Adrenal gland (tissue), 12 donors: Measurements from ENCODE around the gene COMMD4. TPM values are rescaled to one million over a fixed set of nuclear protein-coding genes. Genes with fewer than 3 reads are reported as not detected.
"Not testable (repeated sequence)": the region's sequence is repeated elsewhere in the genome, so short reads cannot be mapped to it uniquely, and the experiment has no call there.

Experiments
- DNase-seq, 7 donors: peaks; one replicate each; pipeline ENCODE4 v3.0.0-alpha.2; 2019 to 2020
- H3K27ac ChIP-seq, 5 donors: fragments of 200-600 bp; sonication (generic) in 4 of 5; 1 replicate in 3 of 5; 2 replicates in 2 of 5; pipeline versions ENCODE4 v1.5.1 to v1.8.0; 2016 to 2020; ENCODE audit warnings: mild to moderate bottlenecking in 1 of 5
- H3K27me3 ChIP-seq: fragments of 200-600 bp; 2 replicates; pipeline ENCODE4 v1.8.0; 2021
- H3K36me3 ChIP-seq, 2 donors: fragments of 200-600 bp; replicated peaks in 1 of 2; 1 replicate in 1 of 2; 2 replicates in 1 of 2; pipeline versions ENCODE4 v1.5.1 to v1.8.0; 2018 to 2022
- H3K4me1 ChIP-seq, 2 donors: fragments of 200-600 bp; replicated peaks in 1 of 2; 1 replicate in 1 of 2; 2 replicates in 1 of 2; pipeline versions ENCODE4 v1.5.1 to v1.8.0; 2018 to 2021
- H3K4me3 ChIP-seq, 4 donors: fragments of 200-600 bp; sonication (generic) in 3 of 4; one replicate each; pipeline ENCODE4 v1.5.1; 2016 to 2018
- H3K9me3 ChIP-seq, 3 donors: fragments of 200-600 bp; sonication (generic) in 1 of 3; replicated peaks in 1 of 3; 1 replicate in 2 of 3; 2 replicates in 1 of 3; pipeline versions ENCODE4 v1.5.1 to v1.8.0; 2016 to 2021
- POLR2A ChIP-seq, 2 donors: fragments of 450-650 bp; IDR thresholded peaks; one replicate each; pipeline ENCODE4 v1.6.1; 2017; ENCODE audit warnings: antibody characterized with exemption in 2 of 2, mild to moderate bottlenecking in 2 of 2, moderate library complexity in 1 of 2
- WGBS, 4 donors: extraction: QIAGEN DNeasy Blood & Tissue Kit in 2 of 4; methylation state at CpG; one replicate each; pipeline versions ENCODE4 v1.1.5 to v1.1.7; 2013 to 2017; 5-methylcytosine and 5-hydroxymethylcytosine counted together
- intact Hi-C, 2 donors: fragments of 100-400 bp; cut with DNase I; formaldehyde crosslinking; loops; one replicate each; pipeline versions ENCODE4 v1.14.1 to v1.15.0; 2022 to 2023
- polyA plus RNA-seq, 3 donors: library from polyadenylated mRNA; stranded (reverse); fragments of 200-250 nt in 2 of 3; fragments of 350-450 nt in 1 of 3; fragmentation: Illumina TruSeq in 1 of 3; extraction: RNeasy Lipid Tissue Mini Kit (QIAGEN cat#74804) in 1 of 3; gene quantifications; one replicate each; pipeline ENCODE4 v1.2.3, GENCODE V29; 2013 to 2014
- total RNA-seq, 9 donors: library from RNA; depleted of rRNA in 4 of 9; stranded (reverse); fragments of >200 nt in 4 of 9; fragments of 120-200 nt in 1 of 9; fragmentation: NEBNext Ultra II Directional in 1 of 9; extraction: Animal tissue kit (Norgen Biotek cat#: 25700) in 1 of 9; gene quantifications; one replicate each; pipeline versions ENCODE4 v1.1.0 to v1.2.4, GENCODE V29; 2013 to 2023
- TF ChIP-seq, protein P1 (sequence below), 6 experiments: fragments of 450-650 bp in 4 of 6; fragments of 200-600 bp in 2 of 6; sonication (generic) in 1 of 6; IDR thresholded peaks; 1 replicate in 5 of 6; 2 replicates in 1 of 6; pipeline versions ENCODE4 v1.5.1 to v1.8.0; 2016 to 2021; ENCODE audit warnings: antibody characterized with exemption in 6 of 6, mild to moderate bottlenecking in 2 of 6, moderate library complexity in 1 of 6
- donor health status: healthy with polysubstance abuse.
- donor health status: Bipolar disorder and iron deficiency.
- donor health status: DM: yes; HTN: yes; CAD: no.
- donor health status: DM: no; HTN: no; CAD: no.
- donor health status: DM: no; HTN: no; CAD: no.
- donor health status: DM: yes; HTN: yes; CAD: no.

COMMD4 gene
- total and polyA plus RNA-seq, 12 donors: 35.9 to 254 (median 126) TPM

DNA sequence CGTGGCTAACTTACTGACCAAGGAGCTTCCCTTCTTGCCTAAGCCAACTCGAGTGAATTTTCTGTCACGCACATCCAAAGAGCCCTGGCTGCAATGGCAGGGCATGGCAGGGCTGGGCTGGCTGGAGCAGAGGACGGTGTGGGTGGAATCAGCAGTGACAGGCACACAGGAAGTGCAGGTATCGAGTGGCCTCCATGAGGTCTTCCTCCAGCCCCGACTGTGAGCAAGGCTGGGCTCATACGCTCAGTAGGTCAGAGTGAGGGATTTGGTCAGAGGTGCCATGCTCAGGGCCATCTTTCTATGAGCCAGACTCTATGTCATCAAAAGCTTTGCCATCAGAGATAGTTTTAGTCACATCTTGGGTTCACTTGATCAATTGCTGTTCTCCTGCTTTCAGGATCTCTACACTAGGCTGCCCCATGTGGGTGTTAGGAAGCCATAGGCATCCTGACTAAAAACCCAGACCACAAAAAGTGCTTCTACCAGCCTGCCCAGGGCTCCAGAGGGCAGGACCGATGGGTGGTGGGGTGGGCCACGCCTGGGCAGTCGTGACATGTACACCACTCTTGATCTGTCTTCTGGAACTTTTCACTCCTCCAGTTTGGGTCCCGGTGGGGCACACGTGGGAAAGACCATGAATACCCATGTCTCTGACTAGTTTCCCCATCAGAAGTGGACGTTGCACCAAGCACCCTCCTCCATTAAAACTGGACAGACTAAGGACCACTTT lies 22.6 kb upstream of the COMMD4 start:
- intact Hi-C loops: no loop called here
- 88 to 98% (median 92%) methylated on average over 10 to 13 of the region's 13 CpGs for WGBS, 4 donors

DNA sequence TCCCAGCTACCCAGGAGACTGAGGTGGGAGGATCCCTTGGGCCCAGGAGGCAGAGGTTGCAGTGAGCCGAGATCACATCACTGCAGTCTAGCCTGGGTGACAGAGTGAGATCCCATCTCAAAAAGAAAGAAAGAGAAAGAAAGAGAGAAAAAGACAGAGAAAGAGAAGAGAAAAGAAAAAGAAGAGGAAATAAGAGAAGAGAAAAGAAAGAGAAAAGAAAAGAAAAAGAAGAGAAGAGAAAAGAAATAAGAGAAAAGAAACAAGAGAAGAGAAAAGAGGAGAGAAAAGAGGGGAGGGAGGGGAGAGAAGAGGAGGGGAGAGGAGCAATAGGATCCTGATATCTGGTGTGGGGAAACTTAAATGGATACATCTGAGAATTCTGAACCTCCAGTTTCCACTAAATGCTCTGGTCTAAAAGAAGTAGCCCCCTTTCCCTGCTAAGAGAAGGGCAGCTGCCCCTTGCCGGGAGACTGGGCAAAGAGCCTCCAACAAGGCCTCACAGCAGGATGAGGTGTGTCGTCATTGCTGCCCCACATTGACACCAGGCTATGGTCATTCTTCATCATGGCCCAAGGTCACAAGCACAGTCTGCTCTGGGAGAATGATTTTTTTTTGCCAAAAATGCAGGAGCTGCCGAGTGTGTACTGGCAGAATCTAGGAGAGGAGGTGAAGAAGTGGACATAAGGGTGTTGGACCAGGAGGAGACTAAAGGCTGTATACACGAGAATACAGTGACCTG lies 21.1 kb upstream of the COMMD4 start:
- no peaks in the 10 kb centered on the region for H3K4me1 ChIP-seq
- TF ChIP-seq, protein P1, sequence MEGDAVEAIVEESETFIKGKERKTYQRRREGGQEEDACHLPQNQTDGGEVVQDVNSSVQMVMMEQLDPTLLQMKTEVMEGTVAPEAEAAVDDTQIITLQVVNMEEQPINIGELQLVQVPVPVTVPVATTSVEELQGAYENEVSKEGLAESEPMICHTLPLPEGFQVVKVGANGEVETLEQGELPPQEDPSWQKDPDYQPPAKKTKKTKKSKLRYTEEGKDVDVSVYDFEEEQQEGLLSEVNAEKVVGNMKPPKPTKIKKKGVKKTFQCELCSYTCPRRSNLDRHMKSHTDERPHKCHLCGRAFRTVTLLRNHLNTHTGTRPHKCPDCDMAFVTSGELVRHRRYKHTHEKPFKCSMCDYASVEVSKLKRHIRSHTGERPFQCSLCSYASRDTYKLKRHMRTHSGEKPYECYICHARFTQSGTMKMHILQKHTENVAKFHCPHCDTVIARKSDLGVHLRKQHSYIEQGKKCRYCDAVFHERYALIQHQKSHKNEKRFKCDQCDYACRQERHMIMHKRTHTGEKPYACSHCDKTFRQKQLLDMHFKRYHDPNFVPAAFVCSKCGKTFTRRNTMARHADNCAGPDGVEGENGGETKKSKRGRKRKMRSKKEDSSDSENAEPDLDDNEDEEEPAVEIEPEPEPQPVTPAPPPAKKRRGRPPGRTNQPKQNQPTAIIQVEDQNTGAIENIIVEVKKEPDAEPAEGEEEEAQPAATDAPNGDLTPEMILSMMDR (IDR thresholded peaks at IDR 0.05): no peak
- TF ChIP-seq POLR2A (IDR thresholded peaks at IDR 0.05): no peak
- no peaks in the 10 kb centered on the region for H3K36me3 ChIP-seq
- WGBS, 4 donors: 42 to 71% (median 56%) methylated on average over 5 of the region's 5 CpGs
- peak; percentile 57 to 89 (median 84) for DNase-seq
- peak overlapping the region in 3 of 5 donors; percentile 19 to 49 (median 44) for H3K27ac ChIP-seq
- intact Hi-C loops: no loop called here
- no peaks in the 10 kb centered on the region for H3K27me3 ChIP-seq
- no peak overlapping the region for H3K4me3 ChIP-seq
- no peaks in the 10 kb centered on the region for H3K9me3 ChIP-seq

More for the DNA sequence above, 22.6 kb upstream of the COMMD4 start:
- no peaks in the 10 kb centered on the region for H3K36me3 ChIP-seq
- H3K4me3 ChIP-seq: no peak overlapping the region
- H3K4me1 ChIP-seq: no peaks in the 10 kb centered on the region
- TF ChIP-seq, protein P1 (IDR thresholded peaks at IDR 0.05): no peak
- no peak for TF ChIP-seq POLR2A (IDR thresholded peaks at IDR 0.05)
- H3K9me3 ChIP-seq: no peaks in the 10 kb centered on the region
- H3K27ac ChIP-seq: no peak overlapping the region
- no peak for DNase-seq
- no peaks in the 10 kb centered on the region for H3K27me3 ChIP-seq

DNA sequence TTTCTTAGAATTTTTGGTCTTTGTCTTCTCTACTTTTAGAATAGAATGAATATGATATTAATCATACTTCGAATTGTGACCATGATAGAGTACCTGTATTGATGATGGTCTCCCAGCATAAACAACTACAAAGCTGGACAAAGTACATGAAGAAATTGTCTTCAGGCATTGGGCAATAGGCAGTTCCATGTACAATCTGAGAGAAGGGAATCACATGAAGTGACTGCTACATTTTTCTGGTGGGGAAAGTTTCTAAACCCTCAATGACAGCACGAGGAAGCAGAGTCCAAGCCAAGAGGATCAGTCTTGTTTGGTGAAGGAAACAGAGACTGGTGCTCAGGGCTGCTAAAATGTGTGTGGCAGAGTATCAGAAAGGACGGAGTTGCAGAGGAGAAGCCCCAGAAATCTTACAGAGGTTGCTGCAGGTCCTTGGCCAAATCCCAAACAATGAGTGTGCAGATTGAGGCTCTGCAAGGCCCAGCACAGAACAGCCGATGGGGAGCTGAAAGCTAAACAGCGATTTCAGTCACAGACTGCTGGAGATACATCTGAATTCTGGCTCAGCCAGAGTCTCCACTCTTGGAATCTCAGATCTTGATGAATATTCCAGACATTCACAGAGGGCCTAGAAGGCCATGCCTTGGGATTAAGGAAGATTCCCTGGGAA lies 16.5 kb upstream of the COMMD4 start:
- intact Hi-C loops, H3K4me3 ChIP-seq, H3K27me3 ChIP-seq, H3K4me1 ChIP-seq, H3K36me3 ChIP-seq, H3K9me3 ChIP-seq: not testable (repeated sequence)
- DNase-seq: peak in 4 of 7 donors; percentile 44 to 54 (median 50)
- 65 to 79% (median 67%) methylated on average over 5 of the region's 5 CpGs for WGBS, 4 donors
- H3K27ac ChIP-seq: peak overlapping the region in 1 of 5 donors; percentile 21

DNA sequence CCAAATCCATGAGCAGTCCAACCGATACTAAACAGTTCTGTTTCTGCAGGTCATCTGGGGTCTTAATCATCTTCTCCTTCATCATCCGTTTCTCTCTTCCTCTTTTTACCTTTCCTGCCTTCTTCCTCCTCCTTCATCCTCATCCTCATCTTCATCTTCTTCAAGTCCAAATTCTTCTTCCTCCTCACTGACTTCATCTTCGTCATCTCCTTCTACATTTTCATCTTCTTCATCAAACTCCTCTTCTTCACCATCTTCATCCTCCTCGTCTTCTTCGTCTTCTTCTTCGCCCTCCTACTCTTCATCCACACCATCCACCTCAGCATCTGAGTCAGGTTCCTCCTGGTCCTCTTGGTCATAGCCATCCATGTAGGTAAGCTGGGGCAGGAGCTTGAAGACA lies 14.2 kb upstream of the COMMD4 start:
- Histone ChIP-seq H3K27ac (no peak overlapping the region), H3K36me3 (no peaks in the 10 kb centered on the region), H3K4me1 (peaks cover 0 to 4% of the 10 kb centered on the region in 2 donors), H3K4me3 (no peak overlapping the region), H3K9me3 (no peaks in the 10 kb centered on the region), H3K27me3 (no peaks in the 10 kb centered on the region)
- intact Hi-C loops: no loop called here
- TF ChIP-seq, protein P1 (IDR thresholded peaks at IDR 0.05): no peak
- no peak for DNase-seq
- WGBS, 4 donors: 87 to 92% (median 89%) methylated on average over 6 of the region's 6 CpGs
